AG04449 (cell line): Measurements from ENCODE around the gene ABRAXAS1.
A peak's percentile ranks its signal among the peaks of the same experiment; 100 is the strongest.

Experiments
- CTCF ChIA-PET: fragments of 350-600 bp; formaldehyde crosslinking; extraction: SDS; loops from one replicate; lab custom pipeline; 2021; ENCODE audit warnings: antibody characterized with exemption; lab: Yijun Ruan, JAX
- POLR2A ChIA-PET: fragments of 400-600, 350-600 bp; formaldehyde crosslinking; extraction: SDS; loops from one replicate; lab custom pipeline; 2020; ENCODE audit warnings: antibody characterized with exemption, inconsistent platforms; lab: Yijun Ruan, JAX
- DNase-seq: peaks from one replicate; pipeline ENCODE4 v3.0.0-alpha.2; 2010; ENCODE audit warnings: low read depth, low spot score
- H3K4me3 ChIP-seq: 2 replicates; pipeline ENCODE4 v1.5.1; 2011; ENCODE audit warnings: low read depth, mild to moderate bottlenecking, control low read depth, low read length
- TF ChIP-seq, protein P1 (sequence below): IDR thresholded peaks from one replicate; pipeline ENCODE4 v1.5.1; 2011; ENCODE audit warnings: mild to moderate bottlenecking, moderate library complexity, low read length, control low read depth, inconsistent platforms; ENCODE audit not compliant: insufficient read depth; ENCODE audit errors: missing control alignments

The ABRAXAS1 gene

DNA sequence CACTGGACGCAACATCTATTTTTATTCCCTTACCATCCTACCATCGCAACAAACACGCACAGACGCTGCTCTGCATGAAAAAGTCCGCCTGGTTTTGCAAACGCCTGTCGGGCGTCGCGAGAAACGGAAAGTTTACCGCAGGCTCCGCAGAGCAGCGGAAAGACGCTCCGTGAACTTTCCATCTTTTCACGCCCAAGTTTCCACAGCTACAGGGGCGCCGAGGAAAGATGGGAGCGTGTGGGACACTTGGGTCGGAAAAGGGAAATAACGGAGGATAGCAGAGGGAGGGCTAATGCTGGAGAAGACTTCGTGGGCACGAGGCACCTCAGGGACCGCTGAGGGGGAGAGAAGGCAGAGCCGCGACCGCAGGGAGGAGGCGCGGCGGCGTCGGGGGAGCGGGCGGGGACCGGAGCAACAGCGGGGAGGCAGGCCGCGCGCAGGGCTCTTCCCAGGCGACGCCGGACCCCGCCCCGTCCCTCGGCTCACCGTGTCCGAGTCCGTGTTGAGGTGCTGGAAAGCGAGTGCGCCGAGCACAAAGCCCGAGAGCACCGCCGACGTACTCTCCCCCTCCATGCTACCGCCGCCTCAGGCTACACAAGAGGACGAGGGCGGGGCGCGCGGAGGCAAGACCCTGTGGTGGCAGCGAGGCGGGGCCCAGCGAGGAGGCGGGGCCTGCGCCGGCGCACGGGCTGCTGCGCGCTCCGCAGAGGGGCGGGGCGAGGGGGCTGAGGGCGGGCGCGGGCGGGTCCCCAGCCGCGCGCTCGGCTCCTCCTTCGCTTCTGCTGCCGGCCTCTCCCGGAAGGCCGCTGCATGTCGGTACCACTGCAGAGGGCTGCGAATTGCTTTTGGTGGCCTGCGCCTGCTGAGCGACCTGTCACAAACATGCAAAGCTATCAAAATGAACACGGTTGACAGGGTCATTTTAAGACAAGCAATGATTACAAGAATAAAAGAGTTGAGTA lies at the start of gene ABRAXAS1:
TSS of gene ABRAXAS1 (minus strand) at position 601 of the 962 bp plus-strand sequence. CDS start at position 573, 28 bp downstream.
- ChIA-PET CTCF (interaction anchor here (0.9 to 1.8 kb wide), 4 partner anchors 24 to 160 kb away, joined by 3 to 8 read pairs (median 7); no protein-coding TSS in a partner anchor), POLR2A (interaction anchor here (0.7 kb wide), 1 partner anchor 146 kb away, joined by 3 read pairs; no protein-coding TSS in a partner anchor)
- DNase-seq = peak; percentile 23
- TF ChIP-seq, protein P1, sequence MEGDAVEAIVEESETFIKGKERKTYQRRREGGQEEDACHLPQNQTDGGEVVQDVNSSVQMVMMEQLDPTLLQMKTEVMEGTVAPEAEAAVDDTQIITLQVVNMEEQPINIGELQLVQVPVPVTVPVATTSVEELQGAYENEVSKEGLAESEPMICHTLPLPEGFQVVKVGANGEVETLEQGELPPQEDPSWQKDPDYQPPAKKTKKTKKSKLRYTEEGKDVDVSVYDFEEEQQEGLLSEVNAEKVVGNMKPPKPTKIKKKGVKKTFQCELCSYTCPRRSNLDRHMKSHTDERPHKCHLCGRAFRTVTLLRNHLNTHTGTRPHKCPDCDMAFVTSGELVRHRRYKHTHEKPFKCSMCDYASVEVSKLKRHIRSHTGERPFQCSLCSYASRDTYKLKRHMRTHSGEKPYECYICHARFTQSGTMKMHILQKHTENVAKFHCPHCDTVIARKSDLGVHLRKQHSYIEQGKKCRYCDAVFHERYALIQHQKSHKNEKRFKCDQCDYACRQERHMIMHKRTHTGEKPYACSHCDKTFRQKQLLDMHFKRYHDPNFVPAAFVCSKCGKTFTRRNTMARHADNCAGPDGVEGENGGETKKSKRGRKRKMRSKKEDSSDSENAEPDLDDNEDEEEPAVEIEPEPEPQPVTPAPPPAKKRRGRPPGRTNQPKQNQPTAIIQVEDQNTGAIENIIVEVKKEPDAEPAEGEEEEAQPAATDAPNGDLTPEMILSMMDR = no peak
- H3K4me3 ChIP-seq = peak within 1 kb of the TSS; percentile 89

DNA sequence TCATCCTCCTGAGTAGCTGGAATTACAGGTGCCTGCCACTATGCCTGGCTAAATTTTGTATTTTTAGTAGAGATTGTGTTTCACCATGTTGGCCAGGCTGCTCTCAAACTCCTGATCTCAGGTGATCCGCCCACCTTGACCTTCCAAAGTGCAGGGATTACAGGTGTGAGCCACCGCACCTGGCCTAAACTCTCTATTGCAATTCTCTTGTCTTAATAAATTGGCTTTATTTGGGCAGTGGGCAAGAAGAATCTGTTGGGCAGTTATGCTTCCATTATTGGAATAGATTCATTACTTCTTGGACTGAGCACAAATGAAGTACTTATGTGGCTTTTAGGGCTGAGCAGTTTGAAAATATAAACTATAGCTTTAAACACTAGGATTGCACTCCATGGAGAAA lies 42.8 kb upstream of the ABRAXAS1 start:
- ChIA-PET POLR2A (interaction anchor here (0.7 kb wide), 1 partner anchor 660 kb away, joined by 3 read pairs; no protein-coding TSS in a partner anchor), CTCF (interaction anchor here (1.1 to 1.5 kb wide), 2 partner anchors 25 to 118 kb away, joined by 3 read pairs; no protein-coding TSS in a partner anchor)
- TF ChIP-seq, protein P1 = no peak
- no peak for DNase-seq
- H3K4me3 ChIP-seq = no peak overlapping the region

DNA sequence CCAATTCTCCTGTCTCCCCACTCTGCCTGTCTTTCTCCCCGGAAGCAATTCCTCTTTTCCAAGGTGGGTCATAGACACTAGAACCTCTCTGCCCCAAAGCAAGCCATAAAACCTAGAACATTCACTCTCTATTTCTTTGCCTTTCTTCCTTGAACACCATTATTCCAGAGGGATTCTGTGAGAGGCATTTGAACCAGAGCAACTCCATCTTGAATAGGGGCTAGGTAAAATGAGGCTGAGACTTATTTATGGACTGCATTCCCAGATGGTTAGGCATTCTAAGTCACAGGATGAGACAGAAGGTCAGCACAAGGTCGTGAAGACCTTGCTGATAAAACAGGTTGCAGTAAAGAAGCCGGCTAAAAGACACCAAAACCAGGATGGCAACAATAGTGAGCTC lies 37.3 kb upstream of the ABRAXAS1 start:
- no peak for DNase-seq
- no peak overlapping the region for H3K4me3 ChIP-seq
- CTCF ChIA-PET = interaction anchor here (0.6 kb wide), 1 partner anchor 29 kb away, joined by 3 read pairs; no protein-coding TSS in a partner anchor
- TF ChIP-seq, protein P1 = no peak
- POLR2A ChIA-PET = no interaction called here

DNA sequence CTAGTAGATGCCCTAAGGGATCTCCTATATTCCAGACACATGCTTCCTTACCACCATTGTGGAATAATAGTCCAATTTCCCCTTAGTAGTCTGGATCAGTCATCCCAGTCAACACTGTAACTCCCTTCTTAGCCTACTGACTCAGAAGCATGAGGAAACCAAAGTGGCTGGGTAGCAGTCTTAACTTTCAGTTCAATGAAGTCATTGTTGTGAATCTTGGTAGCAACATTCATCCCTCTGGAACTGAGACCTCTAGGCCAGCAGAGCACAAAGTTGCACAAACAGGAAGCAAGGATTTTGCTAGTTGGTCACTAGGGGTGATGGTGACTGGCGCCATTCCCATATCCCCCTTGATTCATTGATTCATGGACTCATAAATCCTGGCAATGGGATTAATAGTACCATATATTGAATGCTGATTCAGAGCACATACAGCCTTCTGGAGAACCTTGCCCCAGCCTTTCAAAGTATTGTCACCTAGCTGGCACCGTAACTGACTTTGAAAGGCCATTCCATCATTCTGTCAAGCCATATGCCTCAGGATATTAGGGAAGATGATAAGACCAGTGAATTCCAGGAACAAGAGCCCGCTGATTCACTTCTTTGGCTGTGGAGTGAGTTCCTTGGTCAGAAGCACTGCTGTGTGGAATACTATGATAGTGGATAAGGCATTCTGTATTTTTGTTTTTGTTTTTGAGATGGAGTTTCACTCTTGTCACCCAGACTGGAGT lies 31.3 kb upstream of the ABRAXAS1 start:
- ChIA-PET CTCF (no interaction called here), POLR2A (no interaction called here)
- H3K4me3 ChIP-seq = no peak overlapping the region
- peak; percentile 17 for DNase-seq
- TF ChIP-seq, protein P1 = no peak

DNA sequence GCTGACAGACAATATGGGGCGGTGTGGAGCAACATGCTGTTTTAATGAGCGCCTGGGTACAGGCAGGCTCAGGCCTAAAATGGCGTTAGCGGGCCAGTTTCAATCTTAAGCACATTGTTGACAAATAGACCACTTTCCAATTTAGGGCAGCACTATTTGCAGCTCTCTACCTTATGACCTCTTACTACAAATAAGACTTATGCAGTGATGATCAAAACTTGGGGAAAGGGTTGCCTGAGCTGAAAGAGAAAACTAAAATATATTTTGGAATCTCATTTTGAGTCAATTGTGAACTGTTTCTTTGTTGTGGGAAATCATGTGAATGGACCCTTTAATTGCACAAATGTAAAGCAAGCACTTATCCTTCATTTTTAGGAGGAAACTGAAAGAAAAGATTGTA lies 25.5 kb upstream of the ABRAXAS1 start:
- ChIA-PET POLR2A (no interaction called here), CTCF (interaction anchor here (1.0 to 6.6 kb wide), 6 partner anchors 9 to 133 kb away, joined by 3 to 114 read pairs (median 8); partner anchors contain the start of gene ABRAXAS1)
- TF ChIP-seq, protein P1 = no peak
- no peak overlapping the region for H3K4me3 ChIP-seq
- DNase-seq = no peak
